HCT116 (cell line): ENCODE results near the gene GALK2. TPM values are rescaled to one million over a fixed set of nuclear protein-coding genes. Genes with fewer than 3 reads are reported as not detected.

Source experiments
- ATAC-seq: fragments of 200-7000 bp; cut with Tn5 transposase; 2 replicates; pipeline ENCODE4 v1.9.1; 2020; ENCODE audit warnings: mild to moderate bottlenecking, moderate library complexity
- BruUV-seq: library from RNA; stranded (reverse); fragments of 400-500 nt; replicated peaks from 2 replicates; lab custom pipeline; 2021; lab: Mats Ljungman, UMichigan
- CTCF ChIA-PET: fragments of 300-600 bp; sonication (Branson Sonifier 250); formaldehyde crosslinking; loops from one replicate; lab custom pipeline; 2021; ENCODE audit warnings: antibody characterized with exemption; lab: Charles Lee
- POLR2A ChIA-PET: fragments of 300-600, 350-600 bp; sonication (Branson Sonifier 250); formaldehyde crosslinking; loops from one replicate; lab custom pipeline; 2021; ENCODE audit warnings: antibody characterized with exemption; lab: Charles Lee
- RAD21 ChIA-PET, 2 experiments: fragments of 300-600 bp; sonication (Branson Sonifier 250); formaldehyde crosslinking; loops; one replicate each; lab custom pipeline; 2023; ENCODE audit warnings: low total read pairs in 2 of 2; ENCODE audit not compliant: uncharacterized antibody in 2 of 2, unreplicated experiment in 2 of 2, low non-redundant PET in 1 of 2; lab: Charles Lee
- DNase-seq: peaks from one replicate; pipeline ENCODE4 v3.0.0-alpha.2; 2010; ENCODE audit warnings: low read depth, low spot score
- H2AFZ ChIP-seq: fragments of 200-600 bp; shearing (Covaris generic), sonication (generic); 2 replicates; pipeline ENCODE4 v1.6.1; 2017; ENCODE audit warnings: low read depth, mixed run types, mixed read lengths, antibody characterized with exemption, low read length; ENCODE audit not compliant: poor library complexity, severe bottlenecking
- H3K27ac ChIP-seq: 2 replicates; pipeline ENCODE4 v1.5.1; 2012; ENCODE audit warnings: low read depth, low read length
- H3K27me3 ChIP-seq: fragments of 200-600 bp; sonication (generic); 2 replicates; pipeline ENCODE4 v1.6.1; 2016; ENCODE audit warnings: mixed run types, low read length, mixed read lengths; ENCODE audit not compliant: insufficient read depth
- H3K36me3 ChIP-seq, 2 experiments: fragments of 200-500 bp in 1 of 2; fragments of 200-600 bp in 1 of 2; sonication (Bioruptor generic) in 1 of 2; sonication (generic) in 1 of 2; 2 replicates each; pipeline versions ENCODE4 v1.5.1 to v1.6.1; 2014 to 2016; ENCODE audit warnings: low read length in 2 of 2, inconsistent platforms in 1 of 2, mixed read lengths in 1 of 2, mixed run types in 1 of 2; ENCODE audit not compliant: insufficient read depth in 2 of 2, control insufficient read depth in 1 of 2
- H3K4me1 ChIP-seq, 2 experiments: fragments of 200-600 bp in 1 of 2; sonication (generic) in 1 of 2; 2 replicates each; pipeline versions ENCODE4 v1.5.1 to v1.6.1; 2012 to 2017; ENCODE audit warnings: low read length in 2 of 2, inconsistent platforms in 1 of 2, mild to moderate bottlenecking in 1 of 2, mixed read lengths in 1 of 2, mixed run types in 1 of 2, moderate library complexity in 1 of 2; ENCODE audit not compliant: insufficient read depth in 2 of 2, control insufficient read depth in 1 of 2
- H3K4me2 ChIP-seq: fragments of 200-600 bp; sonication (generic); 2 replicates; pipeline ENCODE4 v1.6.1; 2017; ENCODE audit warnings: mixed run types, low read length, mixed read lengths
- H3K4me3 ChIP-seq, 2 experiments: fragments of 200-600 bp in 1 of 2; sonication (generic) in 1 of 2; replicated peaks in 1 of 2; 2 replicates each; pipeline ENCODE4 v1.5.1; 2011 to 2016; ENCODE audit warnings: low read length in 2 of 2, control low read depth in 1 of 2, low read depth in 1 of 2, mild to moderate bottlenecking in 1 of 2, mixed read lengths in 1 of 2, mixed run types in 1 of 2
- H3K79me2 ChIP-seq: fragments of 200-600 bp; sonication (generic); 2 replicates; pipeline ENCODE4 v1.6.1; 2017; ENCODE audit warnings: mild to moderate bottlenecking, mixed run types, low read length, moderate library complexity, mixed read lengths; ENCODE audit not compliant: insufficient read depth
- H3K9ac ChIP-seq: fragments of 200-600 bp; sonication (generic); 2 replicates; pipeline ENCODE4 v1.6.1; 2016; ENCODE audit warnings: low read length, mixed read lengths
- H3K9me2 ChIP-seq: fragments of 200-600 bp; sonication (generic), shearing (Covaris generic); 2 replicates; pipeline ENCODE4 v1.6.1; 2017; ENCODE audit warnings: mixed run types, mild to moderate bottlenecking, moderate library complexity; ENCODE audit not compliant: insufficient read depth
- H3K9me3 ChIP-seq, 2 experiments: fragments of 200-500 bp in 1 of 2; fragments of 200-600 bp in 1 of 2; sonication (Bioruptor generic) in 1 of 2; sonication (generic) in 1 of 2; 2 replicates each; pipeline ENCODE4 v1.6.1; 2014 to 2017; ENCODE audit warnings: low read length in 2 of 2, mixed read lengths in 2 of 2, inconsistent platforms in 1 of 2, low read depth in 1 of 2, mild to moderate bottlenecking in 1 of 2, mixed run types in 1 of 2, moderate library complexity in 1 of 2; ENCODE audit not compliant: control insufficient read depth in 1 of 2, insufficient read depth in 1 of 2
- H4K20me1 ChIP-seq: fragments of 200-600 bp; sonication (generic), shearing (Covaris generic); 2 replicates; pipeline ENCODE4 v1.6.1; 2017; ENCODE audit warnings: mixed run types, mild to moderate bottlenecking, moderate library complexity; ENCODE audit not compliant: insufficient read depth
- CBX3 ChIP-seq: IDR thresholded peaks from 2 replicates; pipeline ENCODE4 v1.6.1; 2012; ENCODE audit warnings: low read depth
- EGR1 ChIP-seq: IDR thresholded peaks from 2 replicates; pipeline ENCODE4 v1.6.1; 2012; ENCODE audit warnings: low read depth
- ELF1 ChIP-seq: IDR thresholded peaks from 2 replicates; pipeline ENCODE4 v1.6.1; 2012; ENCODE audit warnings: low read depth, borderline replicate concordance
- EZH2phosphoT487 ChIP-seq: fragments of 200-600 bp; IDR thresholded peaks from 2 replicates; pipeline ENCODE4 v1.6.1; 2018; ENCODE audit warnings: antibody characterized with exemption, borderline replicate concordance
- JUND ChIP-seq: IDR thresholded peaks from 2 replicates; pipeline ENCODE4 v1.6.1; 2012
- POLR2AphosphoS5 ChIP-seq: IDR thresholded peaks from 2 replicates; pipeline ENCODE4 v1.6.1; 2011; ENCODE audit warnings: mild to moderate bottlenecking, low read depth, low read length, moderate library complexity
- REST ChIP-seq: IDR thresholded peaks from 2 replicates; pipeline ENCODE4 v1.6.1; 2012; ENCODE audit warnings: low read depth
- SIN3A ChIP-seq: IDR thresholded peaks from 2 replicates; pipeline ENCODE4 v1.6.1; 2012; ENCODE audit warnings: low read depth
- YY1 ChIP-seq: IDR thresholded peaks from 2 replicates; pipeline ENCODE4 v1.6.1; 2011; ENCODE audit warnings: low read length, low read depth, moderate library complexity, mild to moderate bottlenecking; ENCODE audit not compliant: insufficient replicate concordance; ENCODE audit errors: extremely low read depth
- ZBTB33 ChIP-seq: IDR thresholded peaks from 2 replicates; pipeline ENCODE4 v1.6.1; 2011; ENCODE audit warnings: mild to moderate bottlenecking, low read length, moderate library complexity; ENCODE audit not compliant: insufficient replicate concordance; ENCODE audit errors: extremely low read depth
- ZNF274 ChIP-seq: fragments of 200-500 bp; sonication (Bioruptor generic); IDR thresholded peaks from 2 replicates; pipeline ENCODE4 v1.6.1; 2014; ENCODE audit warnings: mild to moderate bottlenecking, low read depth, low read length, inconsistent platforms
- intact Hi-C: fragments of 100-400 bp; cut with micrococcal nuclease; formaldehyde crosslinking; loops from 2 replicates; pipeline ENCODE4 v1.10.0; 2022
- total RNA-seq: library from RNA; stranded (reverse); gene quantifications from one replicate; pipeline ENCODE4 v1.2.1, GENCODE V29; 2021; ENCODE audit not compliant: unreplicated experiment

The GALK2 gene
- total RNA-seq, 1 experiment from 2014 or later: 18.7 TPM

- no peak for DNase-seq
- intact Hi-C loops: loop anchor here (5.0 kb wide), 1 partner anchor 791 kb away; no protein-coding TSS in a partner anchor
- no peak overlapping the region for H2AFZ ChIP-seq
- H3K4me1 ChIP-seq: peaks cover 8 to 16% of the 10 kb centered on the region in 2 experiments
- no peak overlapping the region for H3K27ac ChIP-seq
- no peak overlapping the region for H3K4me3 ChIP-seq
- ChIA-PET RAD21 (no interaction called here), POLR2A (no interaction called here), CTCF (interaction anchor here (0.9 to 3.9 kb wide), 2 partner anchors 173 to 287 kb away, joined by 3 to 26 read pairs; no protein-coding TSS in a partner anchor)
- H3K27me3 ChIP-seq: no peaks in the 10 kb centered on the region
- ATAC-seq: no peak
- TF ChIP-seq CBX3 (no peak), POLR2AphosphoS5 (no peak), JUND (no peak), ELF1 (no peak), EZH2phosphoT487 (no peak), SIN3A (no peak), REST (no peak), YY1 (no peak), ZNF274 (no peak), ZBTB33 (no peak), EGR1 (no peak)
- no peaks in the 10 kb centered on the region for H3K9me2 ChIP-seq
- H3K4me2 ChIP-seq: no peak overlapping the region
- peaks cover 0 to 5% of the 10 kb centered on the region in 2 experiments; a peak in 2 of 4 replicates for H3K36me3 ChIP-seq
- H4K20me1 ChIP-seq: peaks cover 52% of the 10 kb centered on the region; the same call in 1 of the 2 replicates
- peaks cover 100% of the 10 kb centered on the region for H3K79me2 ChIP-seq
- no peaks in the 10 kb centered on the region for H3K9me3 ChIP-seq
- no TSS peak for BruUV-seq
- no peak overlapping the region for H3K9ac ChIP-seq
Observed at GRCh38 chr15:49148727-49149126, 21.3 kb upstream of the GALK2 start.
